OCI-LY1 (cell line): ENCODE data around the gene C16orf54.

ENCODE experiments used
- CTCF ChIP-seq: fragments of 200-600 bp; sonication (generic), shearing (Covaris generic); IDR thresholded peaks from 2 replicates; pipeline ENCODE4 v1.5.1; 2017; ENCODE audit warnings: mild to moderate bottlenecking, antibody characterized with exemption, low read length, moderate library complexity, mixed read lengths
- EZH2 ChIP-seq: fragments of 200-600 bp; sonication (generic), shearing (Covaris generic); IDR thresholded peaks from 2 replicates; pipeline ENCODE4 v1.8.0; 2017; ENCODE audit warnings: borderline replicate concordance, mixed run types, mild to moderate bottlenecking, antibody characterized with exemption, low read length, moderate library complexity, mixed read lengths

- TF ChIP-seq CTCF: no peak
- TF ChIP-seq EZH2: no peak
Observed at GRCh38 chr16:29717113-29717512, 28.7 kb downstream of the C16orf54 start.
